T-cell (primary cell): Measurements from ENCODE around the gene CBX1. TPM values are rescaled to one million over a fixed set of nuclear protein-coding genes. Genes with fewer than 3 reads are reported as not detected.

Experiments used
- ATAC-seq, 4 experiments: fragments of 200-7000 bp in 3 of 4; fragments of 150-1000 bp in 1 of 4; cut with Tn5 transposase; replicated peaks in 1 of 4; 1 replicate in 3 of 4; 2 replicates in 1 of 4; pipeline ENCODE4 v1.10.0; 2021; ENCODE audit warnings: moderate library complexity in 3 of 4, mild to moderate bottlenecking in 2 of 4, moderate number of reproducible peaks in 1 of 4
- CTCF ChIA-PET, 2 donors: fragments of 300-600 bp; sonication (Branson Sonifier 250); formaldehyde crosslinking; loops; one replicate each; lab custom pipeline; 2022; ENCODE audit warnings: antibody characterized with exemption in 2 of 2; lab: Charles Lee
- POLR2A ChIA-PET, 2 donors: fragments of 300-600 bp; sonication (Branson Sonifier 250); formaldehyde crosslinking; loops; one replicate each; lab custom pipeline; 2022; ENCODE audit warnings: antibody characterized with exemption in 2 of 2; lab: Charles Lee
- DNase-seq, 35 experiments: peaks; one replicate each; pipeline versions ENCODE4 v3.0.0 to v3.0.0-alpha.2; 2013 to 2023
- H3K27ac ChIP-seq: one replicate; pipeline ENCODE4 v1.5.1; 2013; ENCODE audit warnings: low read length
- H3K27me3 ChIP-seq, 2 experiments: replicated peaks in 1 of 2; 1 replicate in 1 of 2; 2 replicates in 1 of 2; pipeline versions ENCODE4 v1.6.1 to v1.7.0; 2013; ENCODE audit warnings: low read length in 1 of 2, mixed read lengths in 1 of 2; ENCODE audit not compliant: control insufficient read depth in 2 of 2, insufficient read depth in 2 of 2; ENCODE audit errors: extremely low read depth in 1 of 2
- H3K36me3 ChIP-seq, 2 donors: 1 replicate in 1 of 2; 2 replicates in 1 of 2; pipeline versions ENCODE4 v1.6.1 to v1.7.0; 2013; ENCODE audit warnings: low read length in 1 of 2; ENCODE audit not compliant: control insufficient read depth in 2 of 2, insufficient read depth in 1 of 2; ENCODE audit errors: extremely low read depth in 1 of 2
- H3K4me1 ChIP-seq, 2 experiments: 1 replicate in 1 of 2; 2 replicates in 1 of 2; pipeline versions ENCODE4 v1.6.1 to v1.7.0; 2013; ENCODE audit warnings: low read length in 2 of 2, mixed read lengths in 1 of 2; ENCODE audit not compliant: insufficient read depth in 2 of 2, control insufficient read depth in 1 of 2; ENCODE audit errors: extremely low read depth in 1 of 2
- H3K4me3 ChIP-seq, 2 donors: 1 replicate in 1 of 2; 2 replicates in 1 of 2; pipeline versions ENCODE4 v1.5.1 to v1.7.0; 2013; ENCODE audit warnings: mild to moderate bottlenecking in 2 of 2, low read length in 1 of 2, moderate library complexity in 1 of 2; ENCODE audit not compliant: control insufficient read depth in 1 of 2; ENCODE audit errors: extremely low read depth in 1 of 2
- H3K9me3 ChIP-seq: 2 replicates; pipeline ENCODE4 v1.7.0; 2013
- H3K27ac Mint-ChIP-seq, 2 donors: one replicate each; pipeline ENCODE4 v1.8.0; 2020 to 2021; ENCODE audit warnings: mild to moderate bottlenecking in 2 of 2, mixed read lengths in 2 of 2
- H3K27me3 Mint-ChIP-seq, 2 donors: one replicate each; pipeline ENCODE4 v1.8.0; 2021 to 2022; ENCODE audit warnings: mixed read lengths in 2 of 2
- H3K36me3 Mint-ChIP-seq: one replicate; pipeline ENCODE4 v1.8.0; 2021; ENCODE audit warnings: mixed read lengths
- H3K4me1 Mint-ChIP-seq, 3 donors: one replicate each; pipeline ENCODE4 v1.8.0; 2020 to 2022; ENCODE audit warnings: mixed read lengths in 3 of 3, mild to moderate bottlenecking in 1 of 3
- H3K4me3 Mint-ChIP-seq, 3 donors: one replicate each; pipeline ENCODE4 v1.8.0; 2020 to 2022; ENCODE audit warnings: mild to moderate bottlenecking in 3 of 3, mixed read lengths in 3 of 3, moderate library complexity in 3 of 3
- H3K9me3 Mint-ChIP-seq, 3 donors: one replicate each; pipeline ENCODE4 v1.8.0; 2020 to 2022; ENCODE audit warnings: mixed read lengths in 3 of 3
- WGBS: methylation state at CpG from one replicate; pipeline ENCODE4 v1.1.5; 2013; ENCODE audit warnings: missing lambda C conversion rate; ENCODE audit not compliant: insufficient coverage; 5-methylcytosine and 5-hydroxymethylcytosine counted together
- total RNA-seq, 35 experiments: library from RNA in 6 of 35; stranded (reverse) in 6 of 35; fragments of 120-200 nt in 1 of 35; gene quantifications; one replicate each; pipeline versions ENCODE4 v1.2.1 to v1.2.4 and lab custom pipeline; 2013 to 2026

Gene CBX1
- total RNA-seq, 5 donors from 2014 or later (not counting 1 experiment from before 2014, with no cell fraction given), result 19.6 to 32.4 (median 30.7) TPM

DNA sequence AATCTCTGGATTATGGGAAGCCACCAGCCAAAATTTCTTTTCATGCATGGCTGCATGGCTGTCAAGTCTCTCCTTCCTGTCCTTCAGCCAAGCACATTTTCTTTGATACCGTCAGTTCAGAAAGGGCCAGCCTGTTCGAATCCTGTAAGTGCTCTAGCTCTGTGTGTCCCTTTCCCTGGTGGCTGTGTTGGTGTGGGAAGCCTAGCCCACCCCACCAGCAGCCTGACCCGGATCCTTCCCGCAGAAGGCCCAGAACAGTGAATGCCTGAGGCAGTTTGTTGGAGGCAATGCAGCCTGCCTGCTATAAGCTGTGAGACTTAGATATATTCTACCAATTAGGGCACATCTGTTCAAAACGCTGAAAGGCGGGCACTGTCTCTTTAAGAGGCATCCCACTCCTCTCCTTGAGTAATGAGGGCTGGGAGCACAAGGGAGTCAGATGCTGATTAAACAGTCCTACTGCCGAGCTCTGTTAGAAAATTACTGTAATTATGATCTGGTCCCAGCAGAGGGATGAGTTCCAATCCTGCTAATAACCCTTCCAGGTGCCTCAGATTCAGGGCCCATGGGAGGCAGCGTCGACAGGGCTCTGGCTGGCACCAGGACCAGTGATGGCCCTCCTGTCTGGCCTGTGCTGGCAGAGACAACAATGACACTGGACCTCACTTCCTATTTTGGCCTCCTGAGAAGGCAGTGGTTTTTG is 24.7 kb upstream of the CBX1 start:
- no peaks in the 10 kb centered on the region for H3K27me3 Mint-ChIP-seq
- peaks cover 15% of the 10 kb centered on the region for H3K36me3 Mint-ChIP-seq
- no peak overlapping the region for H3K4me3 ChIP-seq
- H3K27ac ChIP-seq, result no peak overlapping the region
- H3K36me3 ChIP-seq, result peaks cover 2 to 46% of the 10 kb centered on the region in 2 donors
- ATAC-seq, result no peak
- H3K9me3 Mint-ChIP-seq, result no peaks in the 10 kb centered on the region
- CTCF ChIA-PET, result interaction anchor here in 1 of 2 donors (0.6 kb wide), 3 partner anchors 46 to 567 kb away, joined by 3 to 4 read pairs (median 3); no protein-coding TSS in a partner anchor
- POLR2A ChIA-PET, result no interaction called here
- no peaks in the 10 kb centered on the region for H3K4me1 ChIP-seq
- no peaks in the 10 kb centered on the region for H3K9me3 ChIP-seq
- no peaks in the 10 kb centered on the region for H3K27me3 ChIP-seq
- WGBS, result 96% methylated on average over 3 of the region's 9 CpGs
- H3K4me3 Mint-ChIP-seq, result no peak overlapping the region
- no peaks in the 10 kb centered on the region for H3K4me1 Mint-ChIP-seq
- no peak for DNase-seq
- H3K27ac Mint-ChIP-seq, result no peak overlapping the region

DNA sequence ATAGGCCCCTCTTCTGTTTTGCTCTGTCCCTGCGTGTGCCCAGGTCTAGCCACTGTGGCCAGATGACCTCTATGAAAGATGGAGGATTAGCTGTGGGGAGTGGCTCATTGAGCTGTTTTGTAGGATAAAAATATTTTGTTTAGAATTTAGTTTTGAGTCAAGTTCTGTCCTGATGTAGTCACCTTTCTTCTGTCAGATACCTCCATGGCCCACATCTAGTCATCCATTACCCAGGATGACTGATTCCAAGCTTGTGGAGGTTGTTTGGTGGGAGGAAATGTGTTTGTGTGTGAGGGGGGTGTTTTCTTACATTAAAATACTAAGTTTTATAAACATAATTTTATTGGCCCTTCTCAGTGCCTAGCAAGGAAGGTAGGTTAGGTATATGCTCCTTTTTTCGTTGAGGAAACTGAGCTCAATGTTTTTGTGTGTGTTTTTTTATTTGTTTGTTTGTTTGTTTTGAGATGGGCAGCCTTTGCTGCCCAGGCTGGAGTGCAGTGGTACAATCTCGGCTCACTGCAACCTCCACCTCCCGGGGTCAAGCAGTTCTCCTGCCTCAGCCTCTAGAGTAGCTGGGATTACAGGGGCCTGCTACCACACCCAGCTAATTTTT is 22.6 kb upstream of the CBX1 start:
- ATAC-seq (no peak), DNase-seq (no peak)
- Mint-ChIP-seq H3K4me1 (no peaks in the 10 kb centered on the region), H3K27me3 (no peaks in the 10 kb centered on the region), H3K4me3 (no peak overlapping the region), H3K9me3 (no peaks in the 10 kb centered on the region), H3K36me3 (peaks cover 23% of the 10 kb centered on the region), H3K27ac (no peak overlapping the region)
- WGBS, result no CpG with 5 or more reads among the region's 4 CpGs
- H3K9me3 ChIP-seq, result no peaks in the 10 kb centered on the region
- ChIA-PET CTCF (interaction anchor here in 1 of 2 donors (1.4 kb wide), 1 partner anchor 98 kb away, joined by 4 read pairs; no protein-coding TSS in a partner anchor), POLR2A (interaction anchor here in 1 of 2 donors (0.6 kb wide), 1 partner anchor 8 kb away, joined by 4 read pairs; no protein-coding TSS in a partner anchor)
- no peak overlapping the region for H3K4me3 ChIP-seq
- H3K4me1 ChIP-seq, result no peaks in the 10 kb centered on the region
- no peaks in the 10 kb centered on the region for H3K27me3 ChIP-seq
- H3K27ac ChIP-seq, result no peak overlapping the region
- H3K36me3 ChIP-seq, result peaks cover 2 to 51% of the 10 kb centered on the region in 2 donors

GRCh38 chr17:48123111-48123510 is 21.8 kb upstream of the CBX1 start:
- peaks cover 2 to 56% of the 10 kb centered on the region in 2 donors for H3K36me3 ChIP-seq
- no peak for DNase-seq
- no peaks in the 10 kb centered on the region for H3K27me3 ChIP-seq
- H3K27ac ChIP-seq, result no peak overlapping the region
- Mint-ChIP-seq H3K4me3 (no peak overlapping the region), H3K9me3 (no peaks in the 10 kb centered on the region), H3K4me1 (no peaks in the 10 kb centered on the region), H3K27me3 (no peaks in the 10 kb centered on the region), H3K27ac (no peak overlapping the region), H3K36me3 (peaks cover 27% of the 10 kb centered on the region)
- H3K4me1 ChIP-seq, result no peaks in the 10 kb centered on the region
- ChIA-PET POLR2A (no interaction called here), CTCF (interaction anchor here (0.6 to 0.8 kb wide), 3 partner anchors 10 to 79 kb away, joined by 3 to 9 read pairs (median 3); no protein-coding TSS in a partner anchor)
- 80% methylated on average over 1 of the region's 6 CpGs for WGBS
- no peak for ATAC-seq
- H3K9me3 ChIP-seq, result no peaks in the 10 kb centered on the region
- no peak overlapping the region for H3K4me3 ChIP-seq

DNA sequence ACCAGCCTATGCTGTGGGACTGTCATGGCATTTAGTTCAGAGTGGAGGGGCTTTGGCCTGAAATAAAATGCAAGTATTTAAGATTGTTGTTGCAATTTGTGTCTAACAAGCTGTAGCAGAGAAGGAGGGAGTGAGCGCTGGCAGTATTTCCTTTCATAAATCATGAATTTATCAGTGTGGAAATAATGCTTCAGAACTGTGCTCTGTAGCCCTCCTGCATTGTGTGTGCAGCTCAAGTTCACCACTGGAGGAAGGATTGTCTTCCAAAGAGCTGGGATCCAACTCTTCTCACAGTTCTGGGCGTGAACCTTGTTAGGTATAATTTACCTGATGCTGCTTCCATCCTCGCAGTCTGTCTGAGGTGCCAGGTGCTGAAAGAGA is 21.4 kb upstream of the CBX1 start:
- Histone ChIP-seq H3K36me3 (peaks cover 2 to 56% of the 10 kb centered on the region in 2 donors), H3K4me1 (no peaks in the 10 kb centered on the region), H3K27ac (no peak overlapping the region), H3K9me3 (no peaks in the 10 kb centered on the region), H3K4me3 (no peak overlapping the region), H3K27me3 (no peaks in the 10 kb centered on the region)
- POLR2A ChIA-PET, result no interaction called here
- CTCF ChIA-PET, result interaction anchor here in 1 of 2 donors (0.6 to 0.8 kb wide), 2 partner anchors 9 to 78 kb away, joined by 3 to 9 read pairs; no protein-coding TSS in a partner anchor
- Mint-ChIP-seq H3K36me3 (peaks cover 31% of the 10 kb centered on the region), H3K4me1 (no peaks in the 10 kb centered on the region), H3K9me3 (no peaks in the 10 kb centered on the region), H3K27ac (no peak overlapping the region), H3K4me3 (no peak overlapping the region), H3K27me3 (no peaks in the 10 kb centered on the region)
- no peak for ATAC-seq
- 90% methylated on average over 3 of the region's 3 CpGs for WGBS
- DNase-seq, result no peak

GRCh38 chr17:48121923-48122664 is 20.8 kb upstream of the CBX1 start:
- 100% methylated on average over 1 of the region's 9 CpGs for WGBS
- H3K27ac Mint-ChIP-seq, result no peak overlapping the region

DNA sequence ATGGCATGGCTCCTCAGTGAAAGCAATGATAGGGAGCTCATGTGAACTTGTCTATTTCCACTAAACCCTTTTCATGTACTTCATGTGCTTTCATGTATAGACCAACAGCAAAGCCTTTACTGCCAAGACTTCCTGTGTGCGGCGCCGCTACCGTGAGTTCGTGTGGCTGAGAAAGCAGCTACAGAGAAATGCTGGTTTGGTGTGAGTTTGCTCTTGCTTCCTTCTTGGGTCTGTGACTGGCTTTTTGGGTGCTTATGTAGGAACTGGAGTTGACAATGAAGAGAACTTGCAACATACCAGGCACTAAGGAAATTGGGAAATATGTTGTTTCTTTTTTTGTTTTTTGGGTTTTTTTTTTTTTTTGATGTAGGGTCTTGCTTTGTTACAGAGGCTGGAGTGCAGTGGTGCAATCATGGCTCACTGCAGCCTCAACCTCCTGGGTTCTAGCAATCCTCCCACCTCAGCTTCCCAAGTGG is 12.0 kb upstream of the CBX1 start:
- peak overlapping the region; percentile 57 for H3K27ac ChIP-seq
- peak; percentile 40 to 73 (median 54) for DNase-seq
- peak overlapping the region; percentile 37 to 49 (median 47) for H3K4me3 Mint-ChIP-seq
- peak overlapping the region; percentile 92 to 95 for H3K27ac Mint-ChIP-seq
- no peaks in the 10 kb centered on the region for H3K9me3 Mint-ChIP-seq
- peak; percentile 90 to 97 (median 96) for ATAC-seq
- no peak overlapping the region for H3K4me3 ChIP-seq
- CTCF ChIA-PET, result interaction anchor here in 1 of 2 donors (0.9 to 1.2 kb wide), 4 partner anchors 10 to 32 kb away, joined by 3 to 7 read pairs (median 4); no protein-coding TSS in a partner anchor
- H3K4me1 Mint-ChIP-seq, result peaks cover 37 to 46% (median 45%) of the 10 kb centered on the region in 3 donors
- peaks cover 20 to 43% of the 10 kb centered on the region in 2 experiments for H3K4me1 ChIP-seq
- POLR2A ChIA-PET, result interaction anchor here in 1 of 2 donors (0.7 to 1.0 kb wide), 2 partner anchors 209 to 218 kb away, joined by 3 to 7 read pairs; no protein-coding TSS in a partner anchor
- peaks cover 10% of the 10 kb centered on the region for H3K36me3 Mint-ChIP-seq
- no peaks in the 10 kb centered on the region for H3K27me3 Mint-ChIP-seq
- H3K9me3 ChIP-seq, result no peaks in the 10 kb centered on the region
- H3K36me3 ChIP-seq, result peaks cover 0 to 21% of the 10 kb centered on the region in 2 donors
- H3K27me3 ChIP-seq, result no peaks in the 10 kb centered on the region
- WGBS, result 0% methylated on average over 5 of the region's 5 CpGs

More at GRCh38 chr17:48121923-48122664, 20.8 kb upstream of the CBX1 start:
- Mint-ChIP-seq H3K36me3 (peaks cover 32% of the 10 kb centered on the region), H3K27me3 (no peaks in the 10 kb centered on the region), H3K9me3 (no peaks in the 10 kb centered on the region), H3K4me3 (no peak overlapping the region), H3K4me1 (no peaks in the 10 kb centered on the region)
- H3K9me3 ChIP-seq, result no peaks in the 10 kb centered on the region
- POLR2A ChIA-PET, result no interaction called here
- no peak overlapping the region for H3K27ac ChIP-seq
- H3K27me3 ChIP-seq, result no peaks in the 10 kb centered on the region
- no peaks in the 10 kb centered on the region for H3K4me1 ChIP-seq
- no peak for ATAC-seq
- no peak overlapping the region for H3K4me3 ChIP-seq
- CTCF ChIA-PET, result interaction anchor here in 1 of 2 donors (0.5 to 0.6 kb wide), 2 partner anchors 11 to 21 kb away, joined by 3 to 5 read pairs; no protein-coding TSS in a partner anchor
- DNase-seq, result no peak
- H3K36me3 ChIP-seq, result peaks cover 2 to 59% of the 10 kb centered on the region in 2 donors
